ENCODE measurements around the gene CHD9.

DNA sequence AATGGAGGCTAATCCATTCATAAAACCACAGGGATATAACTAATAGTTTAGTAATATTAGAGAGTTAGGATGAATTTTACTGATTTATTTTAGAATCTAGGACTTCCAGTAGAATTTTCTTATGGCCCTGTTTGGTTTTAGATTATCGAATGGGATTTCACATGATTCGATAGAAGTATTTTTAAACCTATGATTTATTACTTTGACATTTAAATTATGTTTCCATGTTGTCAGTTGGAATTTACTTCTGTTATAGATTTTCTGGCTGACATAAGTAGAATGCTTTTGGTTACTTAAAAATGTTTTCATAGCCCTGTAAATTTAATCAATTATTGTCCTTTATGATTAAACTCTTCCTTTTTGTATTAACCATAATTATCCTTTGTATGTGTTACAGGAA lies 158.8 kb downstream of the CHD9 start:
- no peak for TF ChIP-seq BACH2 (CRISPR knock-in tag; IDR thresholded peaks at IDR 0.05; ENCODE audit: borderline replicate concordance)
- TF ChIP-seq PPARA (CRISPR knock-in tag; IDR thresholded peaks at IDR 0.05; ENCODE audit: borderline replicate concordance), result no peak
- no peak for TF ChIP-seq ZC3H10 (CRISPR knock-in tag; IDR thresholded peaks at IDR 0.05)
- no peak for TF ChIP-seq CSRNP3 (CRISPR knock-in tag; IDR thresholded peaks at IDR 0.05)
- no peak for TF ChIP-seq RARB (CRISPR knock-in tag; IDR thresholded peaks at IDR 0.05)
- TF ChIP-seq ISL1 (CRISPR knock-in tag; IDR thresholded peaks at IDR 0.05), result peak; percentile 89
- TF ChIP-seq TCF4 (CRISPR knock-in tag; IDR thresholded peaks at IDR 0.05; ENCODE audit: borderline replicate concordance), result no peak
- TF ChIP-seq, protein P1, sequence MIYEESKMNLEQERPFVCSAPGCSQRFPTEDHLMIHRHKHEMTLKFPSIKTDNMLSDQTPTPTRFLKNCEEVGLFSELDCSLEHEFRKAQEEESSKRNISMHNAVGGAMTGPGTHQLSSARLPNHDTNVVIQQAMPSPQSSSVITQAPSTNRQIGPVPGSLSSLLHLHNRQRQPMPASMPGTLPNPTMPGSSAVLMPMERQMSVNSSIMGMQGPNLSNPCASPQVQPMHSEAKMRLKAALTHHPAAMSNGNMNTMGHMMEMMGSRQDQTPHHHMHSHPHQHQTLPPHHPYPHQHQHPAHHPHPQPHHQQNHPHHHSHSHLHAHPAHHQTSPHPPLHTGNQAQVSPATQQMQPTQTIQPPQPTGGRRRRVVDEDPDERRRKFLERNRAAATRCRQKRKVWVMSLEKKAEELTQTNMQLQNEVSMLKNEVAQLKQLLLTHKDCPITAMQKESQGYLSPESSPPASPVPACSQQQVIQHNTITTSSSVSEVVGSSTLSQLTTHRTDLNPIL (CRISPR knock-in tag; IDR thresholded peaks at IDR 0.05; ENCODE audit: low read depth), result no peak
- TF ChIP-seq PATZ1 (CRISPR knock-in tag; IDR thresholded peaks at IDR 0.05; ENCODE audit: borderline replicate concordance), result no peak
- TF ChIP-seq ZFP30 (CRISPR knock-in tag; IDR thresholded peaks at IDR 0.05), result no peak
- no peak for TF ChIP-seq ZNF8 (CRISPR knock-in tag; IDR thresholded peaks at IDR 0.05)
- TF ChIP-seq ZFP3 (CRISPR knock-in tag; IDR thresholded peaks at IDR 0.05), result no peak

Measured in SK-N-SH treated with all-trans-retinoic acid at 6 μM for 48 hours (cell line).